ENCODE data around the gene TACC2. TPM values are rescaled to one million over a fixed set of nuclear protein-coding genes. Genes with fewer than 3 reads are reported as not detected.

Gene TACC2
- total RNA-seq, 2 donors from 2014 or later, result 247 to 286 TPM

DNA sequence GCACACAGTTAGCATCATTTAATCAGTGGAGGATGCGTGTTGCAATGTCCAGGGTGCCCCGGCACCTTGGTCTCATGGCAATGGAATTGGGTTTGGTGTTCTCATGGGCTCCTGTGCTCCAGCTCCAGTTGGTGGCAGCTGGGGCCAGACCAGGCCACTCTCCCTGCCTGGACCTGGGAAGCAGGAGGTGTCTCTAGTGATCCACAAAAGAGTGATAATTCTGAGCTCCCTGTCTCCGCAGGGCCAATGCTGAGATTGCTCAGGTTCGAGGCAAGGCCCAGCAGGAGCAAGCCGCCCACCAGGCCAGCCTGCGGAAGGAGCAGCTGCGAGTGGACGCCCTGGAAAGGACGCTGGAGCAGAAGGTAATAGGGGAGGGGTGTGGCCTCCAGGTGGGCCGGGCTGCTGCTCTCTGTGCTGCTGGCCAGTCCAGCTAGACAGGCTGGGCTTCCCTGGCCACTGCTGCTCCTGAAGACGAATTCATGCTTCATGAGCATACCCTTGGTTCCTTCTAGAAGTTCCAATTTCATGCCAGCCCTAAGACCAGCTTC, 260.4 kb downstream of the TACC2 start:
- Histone ChIP-seq H3K4me1 (peaks cover 0 to 23% of the 10 kb centered on the region in 2 donors), H3K27ac (peak overlapping the region; percentile 64 to 82)

DNA sequence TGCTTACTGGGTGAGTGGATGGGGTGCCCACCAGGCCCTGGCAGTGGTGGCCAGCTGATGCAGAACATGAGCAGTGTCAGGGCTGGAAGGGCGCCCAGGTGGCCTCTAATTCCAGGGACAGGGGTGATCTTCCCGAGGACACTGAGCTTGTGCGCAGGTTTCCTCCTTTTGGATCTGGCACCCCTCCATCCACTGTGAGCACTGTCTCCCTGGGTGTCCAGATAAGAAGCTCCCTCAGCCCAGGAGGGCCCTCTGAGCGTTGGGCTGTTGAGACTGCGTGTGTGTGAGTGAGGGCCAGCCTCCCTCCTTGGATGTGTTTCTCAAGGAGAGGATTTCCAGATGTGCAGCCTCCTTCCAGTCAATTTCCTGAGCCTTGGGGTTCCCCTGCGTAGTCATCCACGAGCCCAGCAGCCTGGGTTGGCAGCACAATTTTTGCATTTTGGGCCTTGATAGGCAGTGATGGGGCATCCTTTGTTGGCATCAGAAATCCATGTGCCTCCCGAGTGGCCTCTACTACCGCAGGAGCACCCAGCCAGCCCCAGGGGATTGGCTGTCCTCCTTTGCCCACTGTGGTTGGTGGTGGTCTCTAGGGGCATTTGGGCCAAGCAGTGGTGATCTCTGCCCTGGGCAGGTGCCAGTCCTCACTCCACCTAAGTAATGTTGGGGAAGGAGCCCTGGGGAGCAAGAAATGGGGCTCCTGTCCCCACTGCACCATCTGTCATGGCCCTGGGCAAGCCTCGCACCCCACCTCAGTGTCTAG, 261.2 kb downstream of the TACC2 start:
- DNase-seq (ENCODE audit: low spot score), result peak; percentile 71
- H3K36me3 ChIP-seq, result peaks cover 78% of the 10 kb centered on the region
- H3K4me3 ChIP-seq, result no peak overlapping the region
- no peak for TF ChIP-seq CTCF (IDR thresholded peaks at IDR 0.05)
- H3K9me3 ChIP-seq, result no peaks in the 10 kb centered on the region
- H3K4me1 ChIP-seq, result peaks cover 0 to 23% of the 10 kb centered on the region in 2 donors
- peak overlapping the region; percentile 64 to 82 for H3K27ac ChIP-seq
- H3K27me3 ChIP-seq, result no peaks in the 10 kb centered on the region

More for the DNA sequence above, 260.4 kb downstream of the TACC2 start:
- H3K36me3 ChIP-seq, result peaks cover 78% of the 10 kb centered on the region
- no peak for TF ChIP-seq CTCF (IDR thresholded peaks at IDR 0.05)
- DNase-seq (ENCODE audit: low spot score), result no peak
- no peaks in the 10 kb centered on the region for H3K27me3 ChIP-seq
- no peak overlapping the region for H3K4me3 ChIP-seq
- no peaks in the 10 kb centered on the region for H3K9me3 ChIP-seq

DNA sequence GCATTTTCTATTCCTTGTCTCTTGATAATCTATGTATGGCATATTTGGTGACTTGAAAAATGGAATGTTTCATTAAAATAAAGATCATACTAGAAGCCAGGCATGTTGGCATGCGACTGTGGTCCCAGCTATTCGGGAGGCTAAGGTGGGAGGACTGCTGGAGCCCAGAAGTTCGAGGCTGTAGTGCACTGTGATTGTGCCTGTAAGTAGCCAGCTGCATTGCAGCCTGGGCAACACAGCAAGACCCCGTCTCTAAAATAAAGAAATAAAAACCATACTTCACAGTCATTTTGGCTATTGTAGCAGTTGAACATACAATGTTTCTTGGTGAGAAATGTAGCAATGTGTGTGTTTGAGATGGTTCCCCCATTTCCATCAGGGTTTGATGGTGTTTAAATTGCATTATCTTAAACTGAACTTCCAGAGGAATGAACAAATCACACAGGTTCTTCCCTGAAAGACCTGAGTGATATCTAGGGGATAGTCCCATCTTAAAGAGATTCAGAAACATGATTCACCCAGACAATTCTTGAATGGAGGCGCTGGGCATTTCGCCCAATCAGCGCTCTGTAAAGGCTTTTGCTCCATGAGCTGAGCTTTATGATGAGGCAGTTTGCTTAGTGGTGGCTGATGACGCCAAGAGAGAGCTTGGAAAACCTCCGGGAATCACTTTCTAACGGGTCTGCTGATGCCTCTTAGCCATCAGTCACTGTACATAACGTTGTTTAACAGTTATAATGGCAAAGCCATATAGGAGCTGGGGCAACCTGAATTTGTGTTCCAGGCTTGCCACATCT, 262.7 kb downstream of the TACC2 start:
- Histone ChIP-seq H3K27ac (no peak overlapping the region), H3K4me3 (no peak overlapping the region), H3K27me3 (no peaks in the 10 kb centered on the region), H3K4me1 (peaks cover 0 to 18% of the 10 kb centered on the region in 2 donors), H3K36me3 (peaks cover 80% of the 10 kb centered on the region), H3K9me3 (no peaks in the 10 kb centered on the region)
- DNase-seq (ENCODE audit: low spot score), result no peak
- TF ChIP-seq CTCF (IDR thresholded peaks at IDR 0.05), result no peak

DNA sequence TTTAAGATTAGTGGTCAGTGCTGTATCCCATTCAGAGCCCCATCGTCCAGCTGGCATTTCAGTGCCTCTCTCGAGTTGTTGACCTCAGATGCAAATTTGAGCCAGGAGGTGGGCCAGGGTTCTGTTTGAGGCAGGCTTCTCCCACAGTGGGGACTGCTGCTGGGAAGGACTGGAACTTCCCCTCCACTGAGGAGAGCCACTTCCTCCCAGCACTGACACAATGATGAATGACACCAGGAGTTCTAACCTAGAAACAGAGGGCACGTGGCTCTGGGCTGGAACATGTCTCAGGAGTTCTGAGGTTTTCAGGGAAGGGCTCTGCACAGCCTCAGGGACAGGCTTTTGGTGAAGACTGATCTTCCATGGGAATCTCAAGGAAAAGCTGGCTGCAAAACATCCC, 263.8 kb downstream of the TACC2 start:
- DNase-seq (ENCODE audit: low spot score), result no peak
- peaks cover 0 to 11% of the 10 kb centered on the region in 2 donors for H3K4me1 ChIP-seq
- no peaks in the 10 kb centered on the region for H3K27me3 ChIP-seq
- H3K36me3 ChIP-seq, result peaks cover 74% of the 10 kb centered on the region
- no peak for TF ChIP-seq CTCF (IDR thresholded peaks at IDR 0.05)
- no peaks in the 10 kb centered on the region for H3K9me3 ChIP-seq
- H3K27ac ChIP-seq, result no peak overlapping the region
- H3K4me3 ChIP-seq, result no peak overlapping the region

DNA sequence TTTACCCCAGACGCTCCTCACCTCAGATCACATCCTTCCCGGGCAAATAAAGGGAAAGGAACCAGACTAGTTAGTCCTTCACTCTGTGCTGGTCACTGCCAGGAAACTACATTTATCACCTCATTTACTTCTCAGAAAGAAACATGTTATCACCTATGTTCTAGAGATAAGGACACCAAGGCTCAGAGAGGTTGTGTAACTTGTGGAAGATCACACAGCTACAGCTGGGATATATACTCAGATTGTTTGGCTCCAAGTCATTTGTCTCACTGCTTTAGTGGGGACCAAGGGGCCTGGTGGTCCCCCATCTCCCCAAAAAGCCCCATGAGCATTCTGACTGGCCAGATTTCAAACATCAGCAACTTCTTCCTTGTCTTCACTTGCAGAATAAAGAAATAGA, 264.6 kb downstream of the TACC2 start:
- H3K36me3 ChIP-seq, result peaks cover 72% of the 10 kb centered on the region

More for the DNA sequence above, 264.6 kb downstream of the TACC2 start:
- Histone ChIP-seq H3K4me1 (peaks cover 0 to 11% of the 10 kb centered on the region in 2 donors), H3K27me3 (no peaks in the 10 kb centered on the region), H3K4me3 (no peak overlapping the region), H3K9me3 (no peaks in the 10 kb centered on the region), H3K27ac (no peak overlapping the region)
- TF ChIP-seq CTCF (IDR thresholded peaks at IDR 0.05), result no peak
- no peak for DNase-seq (ENCODE audit: low spot score)
